Measurements from ENCODE around the gene SLC44A2. TPM values are rescaled to one million over a fixed set of nuclear protein-coding genes. Genes with fewer than 3 reads are reported as not detected.

The SLC44A2 gene
- total RNA-seq, 2 donors from 2014 or later: 106 to 240 TPM

- peaks cover 8% of the 10 kb centered on the region for H3K4me1 ChIP-seq (ENCODE audit: control insufficient read depth, insufficient read depth, low read length)
- TF ChIP-seq CTCF (conservative IDR thresholded peaks at IDR 0.05): no peak
- peaks cover 25% of the 10 kb centered on the region for H3K36me3 ChIP-seq (ENCODE audit: control insufficient read depth, insufficient read depth, low read length)
- H3K4me1 Mint-ChIP-seq: peaks cover 26% of the 10 kb centered on the region
- H3K27me3 ChIP-seq (ENCODE audit: control insufficient read depth, insufficient read depth, low read length, poor library complexity, severe bottlenecking): no peaks in the 10 kb centered on the region
- peak; percentile 58 for DNase-seq
- peak overlapping the region; percentile 74 for H3K27ac Mint-ChIP-seq
- no peaks in the 10 kb centered on the region for H3K9me3 ChIP-seq (ENCODE audit: control insufficient read depth, low read length)
- no peak overlapping the region for H3K4me3 ChIP-seq (ENCODE audit: low read length)
- H3K27ac ChIP-seq (ENCODE audit: low read depth, low read length): peak overlapping the region; percentile 45
- no peaks in the 10 kb centered on the region for H3K9me3 Mint-ChIP-seq
- 69% methylated on average over 3 of the region's 3 CpGs; no CpG with 5 or more reads in 1 of the 2 experiments for WGBS, 2 experiments (ENCODE audit: insufficient coverage in 1 of 2, insufficient read length in 1 of 2)
- H3K9ac ChIP-seq (ENCODE audit: extremely low read depth, low read length, poor library complexity, severe bottlenecking): no peak overlapping the region
- no peak overlapping the region for H3K4me3 Mint-ChIP-seq
- H3K27me3 Mint-ChIP-seq (ENCODE audit: insufficient read depth): no peaks in the 10 kb centered on the region
- H3K36me3 Mint-ChIP-seq (ENCODE audit: low read depth): peaks cover 34% of the 10 kb centered on the region
These were observed 18.6 kb downstream of the SLC44A2 start for GRCh38 chr19:10643968-10644259.

- H3K4me1 Mint-ChIP-seq: peaks cover 26% of the 10 kb centered on the region
- Histone ChIP-seq H3K9ac (ENCODE audit: extremely low read depth, low read length, poor library complexity, severe bottlenecking) (no peak overlapping the region), H3K9me3 (ENCODE audit: control insufficient read depth, low read length) (no peaks in the 10 kb centered on the region), H3K27me3 (ENCODE audit: control insufficient read depth, insufficient read depth, low read length, poor library complexity, severe bottlenecking) (no peaks in the 10 kb centered on the region), H3K27ac (ENCODE audit: low read depth, low read length) (peak overlapping the region; percentile 45), H3K4me3 (ENCODE audit: low read length) (no peak overlapping the region), H3K36me3 (ENCODE audit: control insufficient read depth, insufficient read depth, low read length) (peaks cover 20% of the 10 kb centered on the region), H3K4me1 (ENCODE audit: control insufficient read depth, insufficient read depth, low read length) (peaks cover 8% of the 10 kb centered on the region)
- DNase-seq: peak; percentile 95
- no peaks in the 10 kb centered on the region for H3K27me3 Mint-ChIP-seq (ENCODE audit: insufficient read depth)
- peak overlapping the region; percentile 74 for H3K27ac Mint-ChIP-seq
- TF ChIP-seq CTCF (conservative IDR thresholded peaks at IDR 0.05): peak; percentile 93
- peaks cover 29% of the 10 kb centered on the region for H3K36me3 Mint-ChIP-seq (ENCODE audit: low read depth)
- 11 to 36% methylated on average over 7 to 14 of the region's 14 CpGs for WGBS, 2 experiments (ENCODE audit: insufficient coverage in 1 of 2, insufficient read length in 1 of 2)
- H3K9me3 Mint-ChIP-seq: no peaks in the 10 kb centered on the region
- H3K4me3 Mint-ChIP-seq: no peak overlapping the region
These were observed 19.1 kb downstream of the SLC44A2 start for GRCh38 chr19:10644260-10645007.

GRCh38 chr19:10646456-10647159 lies 21.3 kb downstream of the SLC44A2 start:
- peaks cover 26% of the 10 kb centered on the region for H3K4me1 Mint-ChIP-seq
- Histone ChIP-seq H3K4me1 (ENCODE audit: control insufficient read depth, insufficient read depth, low read length) (peaks cover 8% of the 10 kb centered on the region), H3K4me3 (ENCODE audit: low read length) (no peak overlapping the region), H3K27me3 (ENCODE audit: control insufficient read depth, insufficient read depth, low read length, poor library complexity, severe bottlenecking) (no peaks in the 10 kb centered on the region), H3K9ac (ENCODE audit: extremely low read depth, low read length, poor library complexity, severe bottlenecking) (no peak overlapping the region), H3K27ac (ENCODE audit: low read depth, low read length) (no peak overlapping the region), H3K9me3 (ENCODE audit: control insufficient read depth, low read length) (no peaks in the 10 kb centered on the region), H3K36me3 (ENCODE audit: control insufficient read depth, insufficient read depth, low read length) (peaks cover 6% of the 10 kb centered on the region)
- H3K36me3 Mint-ChIP-seq (ENCODE audit: low read depth): peaks cover 20% of the 10 kb centered on the region
- 90 to 96% methylated on average over 9 to 12 of the region's 12 CpGs for WGBS, 2 experiments (ENCODE audit: insufficient coverage in 1 of 2, insufficient read length in 1 of 2)
- no peak overlapping the region for H3K27ac Mint-ChIP-seq
- no peaks in the 10 kb centered on the region for H3K9me3 Mint-ChIP-seq
- TF ChIP-seq CTCF (conservative IDR thresholded peaks at IDR 0.05): no peak
- no peak overlapping the region for H3K4me3 Mint-ChIP-seq
- DNase-seq: no peak
- H3K27me3 Mint-ChIP-seq (ENCODE audit: insufficient read depth): peaks cover 1% of the 10 kb centered on the region
